Liver (tissue), 9 donors: Measurements from ENCODE around the gene ZNF223. TPM values are rescaled to one million over a fixed set of nuclear protein-coding genes. Genes with fewer than 3 reads are reported as not detected.

Experiments used
- DNase-seq: peaks from one replicate; pipeline ENCODE4 v3.0.0-alpha.2; 2017; ENCODE audit warnings: low spot score
- H3K27ac ChIP-seq, 2 donors: one replicate each; pipeline ENCODE4 v1.7.0; 2013; ENCODE audit warnings: inconsistent platforms in 2 of 2, low read length in 2 of 2, control low read depth in 1 of 2, low read depth in 1 of 2, mild to moderate bottlenecking in 1 of 2
- H3K27me3 ChIP-seq, 4 donors: one replicate each; pipeline versions ENCODE4 v1.6.1 to v1.7.0; 2013; ENCODE audit warnings: low read length in 3 of 4, inconsistent platforms in 1 of 4, mild to moderate bottlenecking in 1 of 4, moderate library complexity in 1 of 4; ENCODE audit not compliant: control insufficient read depth in 4 of 4, insufficient read depth in 4 of 4
- H3K36me3 ChIP-seq, 4 donors: one replicate each; pipeline versions ENCODE4 v1.6.1 to v1.7.0; 2013; ENCODE audit warnings: low read length in 3 of 4, mild to moderate bottlenecking in 3 of 4, low read depth in 1 of 4, moderate library complexity in 1 of 4; ENCODE audit not compliant: control insufficient read depth in 4 of 4, insufficient read depth in 3 of 4
- H3K4me1 ChIP-seq, 4 donors: one replicate each; pipeline versions ENCODE4 v1.6.1 to v1.7.0; 2013; ENCODE audit warnings: low read length in 3 of 4, mild to moderate bottlenecking in 3 of 4, moderate library complexity in 1 of 4; ENCODE audit not compliant: control insufficient read depth in 4 of 4, insufficient read depth in 4 of 4
- H3K4me3 ChIP-seq, 3 donors: one replicate each; pipeline versions ENCODE4 v1.6.1 to v1.7.0; 2013; ENCODE audit warnings: low read length in 3 of 3, control low read depth in 1 of 3, low read depth in 1 of 3, mild to moderate bottlenecking in 1 of 3
- H3K9ac ChIP-seq, 2 donors: one replicate each; pipeline ENCODE4 v1.7.0; 2013; ENCODE audit warnings: low read length in 2 of 2, mild to moderate bottlenecking in 2 of 2, moderate library complexity in 2 of 2, control low read depth in 1 of 2, low read depth in 1 of 2
- H3K9me3 ChIP-seq, 4 donors: one replicate each; pipeline versions ENCODE4 v1.6.1 to v1.7.0; 2013; ENCODE audit warnings: low read length in 3 of 4; ENCODE audit not compliant: control insufficient read depth in 4 of 4
- FOXA1 ChIP-seq: IDR thresholded peaks from 2 replicates; pipeline ENCODE4 v1.6.1; 2016; ENCODE audit warnings: antibody characterized with exemption
- GABPA ChIP-seq, 2 donors: IDR thresholded peaks in 1 of 2; conservative IDR thresholded peaks in 1 of 2; 2 replicates each; pipeline ENCODE4 v1.6.1; 2016; ENCODE audit warnings: antibody characterized with exemption in 2 of 2, mild to moderate bottlenecking in 1 of 2, moderate library complexity in 1 of 2
- HNF4A ChIP-seq, 2 donors: conservative IDR thresholded peaks; 2 replicates each; pipeline ENCODE4 v1.6.1; 2016; ENCODE audit warnings: antibody characterized with exemption in 2 of 2, mild to moderate bottlenecking in 2 of 2
- JUND ChIP-seq, 2 donors: IDR thresholded peaks; 2 replicates each; pipeline ENCODE4 v1.6.1; 2016; ENCODE audit warnings: antibody characterized with exemption in 2 of 2
- NR2F2 ChIP-seq: IDR thresholded peaks from 2 replicates; pipeline ENCODE4 v1.6.1; 2016; ENCODE audit warnings: antibody characterized with exemption
- RAD21 ChIP-seq, 2 donors: IDR thresholded peaks; 2 replicates each; pipeline ENCODE4 v1.6.1; 2016; ENCODE audit warnings: antibody characterized with exemption in 2 of 2, mild to moderate bottlenecking in 2 of 2
- RXRA ChIP-seq, 2 donors: IDR thresholded peaks; 2 replicates each; pipeline ENCODE4 v1.6.1; 2017 to 2018; ENCODE audit warnings: antibody characterized with exemption in 2 of 2, mild to moderate bottlenecking in 1 of 2
- SP1 ChIP-seq: IDR thresholded peaks from 2 replicates; pipeline ENCODE4 v1.6.1; 2018; ENCODE audit warnings: antibody characterized with exemption, mild to moderate bottlenecking
- TAF1 ChIP-seq: conservative IDR thresholded peaks from 2 replicates; pipeline ENCODE4 v1.6.1; 2016; ENCODE audit warnings: antibody characterized with exemption, mild to moderate bottlenecking
- YY1 ChIP-seq: IDR thresholded peaks from 2 replicates; pipeline ENCODE4 v1.6.1; 2016; ENCODE audit warnings: antibody characterized with exemption, mild to moderate bottlenecking
- WGBS: extraction: QIAGEN DNeasy Blood & Tissue Kit; methylation state at CpG from one replicate; pipeline ENCODE4 v1.1.7; 2013; 5-methylcytosine and 5-hydroxymethylcytosine counted together
- polyA plus RNA-seq, 2 donors: library from polyadenylated mRNA; stranded (reverse) in 1 of 2; unstranded in 1 of 2; fragments of 200-250 nt in 1 of 2; fragments of >200 nt in 1 of 2; fragmentation: Nextera tagmentation in 1 of 2; extraction: Ambion mirVana in 1 of 2; gene quantifications; one replicate each; pipeline versions ENCODE4 v1.2.1 to v1.2.3, GENCODE V29; 2013 to 2015
- total RNA-seq, 2 donors: library from RNA; depleted of rRNA; stranded (reverse); fragments of >200 nt; gene quantifications; one replicate each; pipeline ENCODE4 v1.2.3, GENCODE V29; 2014
- TF ChIP-seq, protein P1 (sequence below): IDR thresholded peaks from 2 replicates; pipeline ENCODE4 v1.6.1; 2016; ENCODE audit warnings: antibody characterized with exemption
- TF ChIP-seq, protein P2 (sequence below): fragments of 150-350 bp; IDR thresholded peaks from 2 replicates; pipeline ENCODE4 v1.5.1; 2017; ENCODE audit warnings: improper control_type of control experiment, low read depth, low read length; ENCODE audit not compliant: missing input control
- TF ChIP-seq, protein P3 (sequence below): IDR thresholded peaks from 2 replicates; pipeline ENCODE4 v1.6.1; 2016; ENCODE audit warnings: antibody characterized with exemption
- TF ChIP-seq, protein P4 (sequence below): IDR thresholded peaks from 2 replicates; pipeline ENCODE4 v1.6.1; 2016; ENCODE audit warnings: antibody characterized with exemption, mild to moderate bottlenecking
- donor health status: healthy.
- donor health status: healthy.
- donor health status: healthy.
- donor health status: healthy.
- donor health status: healthy.

The ZNF223 gene
- total and polyA plus RNA-seq, 4 donors = 1.4 to 2.8 (median 1.9) TPM

DNA sequence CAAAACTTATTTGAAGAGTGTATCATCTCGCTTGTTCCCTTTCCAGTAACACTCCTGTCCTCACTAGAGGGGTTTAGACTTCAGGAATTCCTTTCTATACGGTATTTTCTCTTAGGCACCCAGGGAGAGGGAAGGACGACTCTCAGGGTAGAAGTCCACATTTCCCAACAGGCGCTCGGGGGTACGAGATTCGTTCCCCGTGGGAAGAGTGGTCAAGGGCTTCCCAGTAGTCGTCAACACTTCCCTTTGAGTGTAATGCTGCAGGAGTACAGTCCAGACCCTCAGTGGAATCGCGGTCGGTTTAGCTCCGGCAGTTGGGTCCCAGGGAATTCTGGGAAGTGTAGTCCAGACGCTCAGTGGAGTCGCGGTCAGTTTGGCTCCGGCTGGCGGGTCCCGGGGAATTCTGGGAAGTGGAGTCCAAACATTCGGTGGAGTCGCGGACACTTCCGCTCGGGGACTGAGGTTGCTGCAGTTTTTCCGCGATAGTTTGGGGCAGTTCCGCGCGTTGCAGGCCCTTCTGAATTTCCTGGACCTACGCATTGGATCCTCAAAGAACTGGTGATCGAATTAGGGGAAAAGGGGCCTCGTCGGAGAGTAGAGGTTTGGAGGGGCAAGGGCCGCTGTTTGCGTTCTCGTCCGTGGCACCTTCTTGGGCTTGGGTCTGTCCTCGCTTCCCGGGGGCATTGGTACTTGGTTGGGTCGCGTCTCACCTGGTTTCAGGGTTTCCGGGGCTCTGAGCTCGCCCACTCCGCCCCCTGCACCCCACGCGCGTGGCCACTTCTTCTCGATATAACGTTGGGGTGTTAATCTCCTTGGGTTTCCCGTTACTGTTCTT is 42.3 kb downstream of the ZNF223 start, which contains the start of gene ZNF224:
TSS of gene ZNF224 (plus strand) at position 431 of the 835 bp plus-strand sequence. CDS start 3,513 bp downstream, outside the sequence.
- peak; percentile 90 for DNase-seq
- Histone ChIP-seq H3K9ac (peak within 1 kb of the TSS; percentile 64 to 92), H3K9me3 (peaks cover 2 to 19% (median 13%) of the 10 kb centered on the region in 4 donors), H3K4me1 (peaks cover 0 to 14% (median 9%) of the 10 kb centered on the region in 4 donors), H3K4me3 (peak within 1 kb of the TSS; percentile 68 to 82 (median 71)), H3K36me3 (peaks cover 2 to 24% (median 20%) of the 10 kb centered on the region in 4 donors), H3K27ac (peak within 1 kb of the TSS; percentile 44 to 72), H3K27me3 (no peaks in the 10 kb centered on the region)
- TF ChIP-seq, protein P1, sequence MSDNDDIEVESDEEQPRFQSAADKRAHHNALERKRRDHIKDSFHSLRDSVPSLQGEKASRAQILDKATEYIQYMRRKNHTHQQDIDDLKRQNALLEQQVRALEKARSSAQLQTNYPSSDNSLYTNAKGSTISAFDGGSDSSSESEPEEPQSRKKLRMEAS = peak; percentile 78
- TF ChIP-seq RXRA (IDR thresholded peaks at IDR 0.05) (peak in 1 of 2 donors; percentile 35), GABPA (IDR thresholded peaks at IDR 0.05 in 1 of 2, conservative IDR thresholded peaks at IDR 0.05 in 1 of 2) (peak; percentile 76 to 95), HNF4A (conservative IDR thresholded peaks at IDR 0.05) (peak; percentile 24 to 45), YY1 (peak; percentile 87), RAD21 (IDR thresholded peaks at IDR 0.05) (peak; percentile 26 to 28), JUND (IDR thresholded peaks at IDR 0.05) (peak in 1 of 2 donors; percentile 21), FOXA1 (no peak), SP1 (peak; percentile 23), NR2F2 (no peak), TAF1 (peak; percentile 71)
- TF ChIP-seq, protein P2, sequence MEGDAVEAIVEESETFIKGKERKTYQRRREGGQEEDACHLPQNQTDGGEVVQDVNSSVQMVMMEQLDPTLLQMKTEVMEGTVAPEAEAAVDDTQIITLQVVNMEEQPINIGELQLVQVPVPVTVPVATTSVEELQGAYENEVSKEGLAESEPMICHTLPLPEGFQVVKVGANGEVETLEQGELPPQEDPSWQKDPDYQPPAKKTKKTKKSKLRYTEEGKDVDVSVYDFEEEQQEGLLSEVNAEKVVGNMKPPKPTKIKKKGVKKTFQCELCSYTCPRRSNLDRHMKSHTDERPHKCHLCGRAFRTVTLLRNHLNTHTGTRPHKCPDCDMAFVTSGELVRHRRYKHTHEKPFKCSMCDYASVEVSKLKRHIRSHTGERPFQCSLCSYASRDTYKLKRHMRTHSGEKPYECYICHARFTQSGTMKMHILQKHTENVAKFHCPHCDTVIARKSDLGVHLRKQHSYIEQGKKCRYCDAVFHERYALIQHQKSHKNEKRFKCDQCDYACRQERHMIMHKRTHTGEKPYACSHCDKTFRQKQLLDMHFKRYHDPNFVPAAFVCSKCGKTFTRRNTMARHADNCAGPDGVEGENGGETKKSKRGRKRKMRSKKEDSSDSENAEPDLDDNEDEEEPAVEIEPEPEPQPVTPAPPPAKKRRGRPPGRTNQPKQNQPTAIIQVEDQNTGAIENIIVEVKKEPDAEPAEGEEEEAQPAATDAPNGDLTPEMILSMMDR = no peak
- TF ChIP-seq, protein P3, sequence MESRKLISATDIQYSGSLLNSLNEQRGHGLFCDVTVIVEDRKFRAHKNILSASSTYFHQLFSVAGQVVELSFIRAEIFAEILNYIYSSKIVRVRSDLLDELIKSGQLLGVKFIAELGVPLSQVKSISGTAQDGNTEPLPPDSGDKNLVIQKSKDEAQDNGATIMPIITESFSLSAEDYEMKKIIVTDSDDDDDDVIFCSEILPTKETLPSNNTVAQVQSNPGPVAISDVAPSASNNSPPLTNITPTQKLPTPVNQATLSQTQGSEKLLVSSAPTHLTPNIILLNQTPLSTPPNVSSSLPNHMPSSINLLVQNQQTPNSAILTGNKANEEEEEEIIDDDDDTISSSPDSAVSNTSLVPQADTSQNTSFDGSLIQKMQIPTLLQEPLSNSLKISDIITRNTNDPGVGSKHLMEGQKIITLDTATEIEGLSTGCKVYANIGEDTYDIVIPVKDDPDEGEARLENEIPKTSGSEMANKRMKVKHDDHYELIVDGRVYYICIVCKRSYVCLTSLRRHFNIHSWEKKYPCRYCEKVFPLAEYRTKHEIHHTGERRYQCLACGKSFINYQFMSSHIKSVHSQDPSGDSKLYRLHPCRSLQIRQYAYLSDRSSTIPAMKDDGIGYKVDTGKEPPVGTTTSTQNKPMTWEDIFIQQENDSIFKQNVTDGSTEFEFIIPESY = peak; percentile 93
- TF ChIP-seq, protein P4, sequence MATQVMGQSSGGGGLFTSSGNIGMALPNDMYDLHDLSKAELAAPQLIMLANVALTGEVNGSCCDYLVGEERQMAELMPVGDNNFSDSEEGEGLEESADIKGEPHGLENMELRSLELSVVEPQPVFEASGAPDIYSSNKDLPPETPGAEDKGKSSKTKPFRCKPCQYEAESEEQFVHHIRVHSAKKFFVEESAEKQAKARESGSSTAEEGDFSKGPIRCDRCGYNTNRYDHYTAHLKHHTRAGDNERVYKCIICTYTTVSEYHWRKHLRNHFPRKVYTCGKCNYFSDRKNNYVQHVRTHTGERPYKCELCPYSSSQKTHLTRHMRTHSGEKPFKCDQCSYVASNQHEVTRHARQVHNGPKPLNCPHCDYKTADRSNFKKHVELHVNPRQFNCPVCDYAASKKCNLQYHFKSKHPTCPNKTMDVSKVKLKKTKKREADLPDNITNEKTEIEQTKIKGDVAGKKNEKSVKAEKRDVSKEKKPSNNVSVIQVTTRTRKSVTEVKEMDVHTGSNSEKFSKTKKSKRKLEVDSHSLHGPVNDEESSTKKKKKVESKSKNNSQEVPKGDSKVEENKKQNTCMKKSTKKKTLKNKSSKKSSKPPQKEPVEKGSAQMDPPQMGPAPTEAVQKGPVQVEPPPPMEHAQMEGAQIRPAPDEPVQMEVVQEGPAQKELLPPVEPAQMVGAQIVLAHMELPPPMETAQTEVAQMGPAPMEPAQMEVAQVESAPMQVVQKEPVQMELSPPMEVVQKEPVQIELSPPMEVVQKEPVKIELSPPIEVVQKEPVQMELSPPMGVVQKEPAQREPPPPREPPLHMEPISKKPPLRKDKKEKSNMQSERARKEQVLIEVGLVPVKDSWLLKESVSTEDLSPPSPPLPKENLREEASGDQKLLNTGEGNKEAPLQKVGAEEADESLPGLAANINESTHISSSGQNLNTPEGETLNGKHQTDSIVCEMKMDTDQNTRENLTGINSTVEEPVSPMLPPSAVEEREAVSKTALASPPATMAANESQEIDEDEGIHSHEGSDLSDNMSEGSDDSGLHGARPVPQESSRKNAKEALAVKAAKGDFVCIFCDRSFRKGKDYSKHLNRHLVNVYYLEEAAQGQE = peak; percentile 39
- whole genome bisulfite sequencing = under 1% methylated on average over 50 of the region's 50 CpGs
